HUES64 (cell line): ENCODE data around the gene LSP1.

Experiments
- H3K27ac ChIP-seq: 2 replicates; pipeline ENCODE4 v1.7.0; 2013; ENCODE audit warnings: low read depth, low read length, inconsistent platforms
- H3K27me3 ChIP-seq: 2 replicates; pipeline ENCODE4 v1.6.1; 2013; ENCODE audit warnings: mild to moderate bottlenecking, low read length; ENCODE audit not compliant: insufficient read depth
- H3K36me3 ChIP-seq: 2 replicates; pipeline ENCODE4 v1.6.1; 2013; ENCODE audit warnings: mild to moderate bottlenecking, low read length; ENCODE audit not compliant: insufficient read depth
- H3K4me1 ChIP-seq: 2 replicates; pipeline ENCODE4 v1.6.1; 2013; ENCODE audit warnings: mild to moderate bottlenecking, low read length, moderate library complexity; ENCODE audit not compliant: insufficient read depth
- H3K4me3 ChIP-seq: 2 replicates; pipeline ENCODE4 v1.5.1; 2013; ENCODE audit warnings: mild to moderate bottlenecking, low read length, moderate library complexity
- H3K9ac ChIP-seq: 2 replicates; pipeline ENCODE4 v1.6.1; 2013; ENCODE audit warnings: mild to moderate bottlenecking, low read depth, low read length
- H3K9me3 ChIP-seq: 2 replicates; pipeline ENCODE4 v1.6.1; 2013; ENCODE audit warnings: low read depth, low read length; ENCODE audit not compliant: insufficient read depth
- WGBS: fragments of 150-250, 120-280 bp; methylation state at CpG from one replicate; pipeline ENCODE4 v1.1.7; 2013; ENCODE audit warnings: missing lambda C conversion rate; 5-methylcytosine and 5-hydroxymethylcytosine counted together

The LSP1 gene

DNA sequence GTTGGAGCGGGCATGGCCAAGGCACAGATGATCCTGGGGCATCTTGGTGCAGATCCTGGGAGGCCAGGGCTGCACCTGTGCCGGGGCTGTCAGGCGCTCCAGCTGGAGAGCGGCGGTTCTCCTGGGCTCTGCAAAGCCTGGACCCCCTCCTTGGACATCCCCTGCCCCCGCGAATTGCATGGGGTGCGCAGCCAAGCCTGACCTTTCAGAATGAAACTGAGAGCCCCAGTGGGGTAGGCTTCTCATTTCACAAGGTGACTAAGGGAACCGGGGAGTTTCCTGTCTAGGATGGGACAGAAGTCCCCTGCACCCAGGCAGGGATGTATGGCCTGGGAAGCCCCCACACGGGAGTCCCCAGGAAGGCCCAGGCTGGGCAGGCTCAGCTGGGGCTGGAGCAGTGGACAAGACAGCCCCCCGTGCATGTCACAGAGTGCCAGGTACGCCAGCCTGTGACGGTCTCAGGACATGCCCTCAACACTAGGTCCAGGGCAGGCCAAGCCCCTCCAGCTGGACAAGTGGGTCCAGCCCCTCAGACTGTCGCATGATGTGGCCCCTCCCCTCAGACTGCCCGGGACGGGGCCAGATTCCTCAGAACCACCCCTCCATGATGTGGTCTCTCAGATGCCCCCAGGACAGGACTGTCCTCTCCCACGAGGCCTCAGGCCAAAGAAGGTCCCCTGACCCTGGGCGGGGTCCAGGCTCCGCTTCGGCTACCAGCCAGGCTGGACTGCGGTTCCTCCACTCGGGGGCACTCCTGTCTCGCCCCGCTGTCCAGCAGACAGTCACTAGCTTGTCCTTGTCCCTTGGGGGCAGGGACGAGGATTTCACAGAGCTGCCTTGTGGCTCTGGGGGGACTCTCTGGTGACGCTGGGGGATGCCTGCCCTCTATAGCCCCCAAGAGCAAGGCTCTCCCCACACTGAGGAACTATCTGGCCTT lies 2.3 kb downstream of the LSP1 start:
- Histone ChIP-seq H3K27me3 (no peaks in the 10 kb centered on the region), H3K9me3 (no peaks in the 10 kb centered on the region), H3K4me3 (no peak overlapping the region), H3K4me1 (no peaks in the 10 kb centered on the region), H3K9ac (no peak overlapping the region), H3K36me3 (no peaks in the 10 kb centered on the region), H3K27ac (no peak overlapping the region)
- 87% methylated on average over 26 of the region's 26 CpGs for WGBS

DNA sequence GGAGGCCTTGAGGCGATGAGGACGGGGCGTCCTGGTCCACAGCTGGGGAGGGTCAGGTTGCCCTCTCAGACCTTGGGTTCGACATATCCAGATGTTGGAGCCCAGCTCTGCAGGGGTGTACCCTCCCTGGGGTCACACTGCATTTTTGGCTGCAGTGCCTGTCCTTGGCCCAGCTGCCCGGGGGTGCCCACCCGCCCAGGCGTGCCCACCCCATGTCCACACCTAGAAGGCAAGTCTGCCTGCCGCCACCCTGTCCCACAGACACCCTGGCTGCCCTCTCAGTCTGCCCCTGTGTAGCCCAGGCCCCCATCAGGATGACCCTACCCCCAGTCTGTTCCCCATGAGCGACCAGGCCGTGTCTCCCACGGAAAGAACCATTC lies 3.0 kb downstream of the LSP1 start:
- Histone ChIP-seq H3K9ac (no peak overlapping the region), H3K9me3 (no peaks in the 10 kb centered on the region), H3K27ac (no peak overlapping the region), H3K4me1 (no peaks in the 10 kb centered on the region), H3K27me3 (no peaks in the 10 kb centered on the region), H3K4me3 (no peak overlapping the region), H3K36me3 (no peaks in the 10 kb centered on the region)
- 95% methylated on average over 11 of the region's 11 CpGs for WGBS

DNA sequence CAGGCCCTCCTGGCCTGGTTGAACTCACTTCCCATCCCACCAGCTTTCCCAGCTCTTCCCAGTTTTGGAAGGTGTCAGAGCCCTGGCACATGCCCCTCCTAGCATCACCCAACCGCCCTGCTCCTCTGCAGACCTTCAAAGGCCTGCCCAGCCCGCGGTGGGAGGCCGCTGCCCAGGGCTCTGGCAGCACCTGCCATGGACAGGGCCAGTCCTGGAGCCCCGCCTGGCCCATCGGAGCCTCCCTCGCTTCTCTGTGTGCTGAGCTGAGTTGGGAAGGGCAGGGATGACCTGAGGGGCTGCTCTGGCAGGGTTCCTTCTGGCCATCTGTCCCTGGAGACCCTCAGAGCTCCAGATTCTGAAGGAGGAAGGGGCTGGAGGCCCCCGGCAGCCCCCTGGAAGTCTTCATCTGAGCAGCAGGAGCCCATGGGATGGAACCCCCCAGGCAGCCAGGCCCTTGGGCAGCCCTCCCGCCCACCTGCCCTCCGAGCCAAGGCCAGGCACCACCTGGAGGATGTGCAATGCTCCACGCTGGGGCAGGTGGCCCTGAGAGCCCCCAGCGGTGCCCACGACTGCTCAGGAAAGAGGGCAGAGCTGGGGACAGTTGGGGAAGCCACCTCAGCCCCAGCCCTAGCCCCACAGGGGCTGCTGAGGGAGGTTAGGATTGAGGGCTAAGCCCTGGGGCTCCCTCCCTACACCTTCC lies 3.6 kb downstream of the LSP1 start:
- WGBS, result 92% methylated on average over 13 of the region's 13 CpGs
- H3K4me3 ChIP-seq, result no peak overlapping the region
- no peaks in the 10 kb centered on the region for H3K4me1 ChIP-seq
- H3K27ac ChIP-seq, result no peak overlapping the region
- H3K9ac ChIP-seq, result no peak overlapping the region
- no peaks in the 10 kb centered on the region for H3K36me3 ChIP-seq
- no peaks in the 10 kb centered on the region for H3K27me3 ChIP-seq
- H3K9me3 ChIP-seq, result no peaks in the 10 kb centered on the region

DNA sequence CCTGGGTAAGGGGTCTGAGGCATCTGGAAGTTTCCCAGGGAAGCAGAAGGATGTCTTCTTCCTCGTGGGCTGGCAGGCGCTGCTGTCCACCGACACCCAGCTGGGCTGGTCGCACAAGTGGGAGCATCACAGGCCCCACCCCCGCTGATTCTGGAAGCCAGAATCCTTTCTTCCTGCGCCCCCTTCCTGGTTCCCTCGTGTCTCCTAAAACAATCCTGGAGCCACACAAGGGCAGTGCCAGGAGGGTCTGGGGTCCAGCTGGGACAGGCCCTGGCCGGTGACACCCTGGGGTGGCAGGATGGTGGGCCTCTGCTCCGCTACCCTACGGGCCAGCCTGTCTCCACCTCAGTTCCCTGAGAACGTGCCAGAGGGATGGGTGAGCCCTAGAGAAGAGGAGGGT lies 4.2 kb downstream of the LSP1 start:
- Histone ChIP-seq H3K27ac (no peak overlapping the region), H3K4me3 (no peak overlapping the region), H3K36me3 (no peaks in the 10 kb centered on the region), H3K4me1 (no peaks in the 10 kb centered on the region), H3K9ac (no peak overlapping the region), H3K27me3 (no peaks in the 10 kb centered on the region), H3K9me3 (no peaks in the 10 kb centered on the region)
- WGBS, result 90% methylated on average over 11 of the region's 11 CpGs

DNA sequence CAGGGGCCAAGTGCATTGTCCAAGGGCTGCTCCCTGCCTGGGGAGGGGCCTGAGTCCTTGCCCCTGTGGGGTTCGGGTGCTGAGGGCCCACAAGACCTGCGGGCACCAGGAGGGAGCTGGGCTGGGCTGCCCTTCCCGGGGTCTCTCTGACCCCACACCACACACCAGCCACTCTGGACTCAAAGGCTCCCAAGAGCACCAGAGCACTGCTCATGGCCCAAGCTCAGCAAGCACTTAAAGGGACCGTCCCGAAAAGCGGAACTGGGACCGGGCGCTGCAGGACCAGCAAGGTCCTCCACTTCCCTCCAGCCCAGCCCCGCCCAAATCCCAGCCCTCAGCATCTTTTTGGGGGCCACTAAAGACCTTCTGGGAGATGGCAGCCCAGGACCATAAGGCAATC lies 5.3 kb downstream of the LSP1 start:
- no peaks in the 10 kb centered on the region for H3K36me3 ChIP-seq
- H3K4me3 ChIP-seq, result no peak overlapping the region
- H3K27ac ChIP-seq, result no peak overlapping the region
- no peak overlapping the region for H3K9ac ChIP-seq
- WGBS, result 96% methylated on average over 9 of the region's 9 CpGs
- no peaks in the 10 kb centered on the region for H3K9me3 ChIP-seq
- no peaks in the 10 kb centered on the region for H3K27me3 ChIP-seq
- H3K4me1 ChIP-seq, result no peaks in the 10 kb centered on the region

DNA sequence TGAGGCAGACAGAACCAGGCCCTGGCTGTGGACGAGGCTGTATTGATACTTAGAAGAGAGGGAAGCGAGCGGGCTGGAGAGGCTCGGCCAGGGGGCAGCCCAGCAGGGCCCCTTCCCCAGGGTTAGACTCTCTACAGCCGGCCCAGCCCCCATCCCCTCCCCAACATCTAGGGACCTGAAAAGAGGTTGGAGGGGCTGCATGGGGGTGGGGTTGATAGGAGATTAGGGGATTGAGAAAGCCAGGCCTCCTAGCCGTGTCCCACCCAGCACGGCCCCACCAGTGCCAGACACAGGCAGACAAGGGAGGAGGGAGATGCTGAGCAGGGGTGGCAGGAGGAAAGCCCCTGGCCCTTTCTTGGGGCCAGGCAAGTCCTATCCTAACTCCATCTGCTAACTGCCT lies 5.7 kb downstream of the LSP1 start:
- no peaks in the 10 kb centered on the region for H3K4me1 ChIP-seq
- H3K9ac ChIP-seq, result no peak overlapping the region
- no peaks in the 10 kb centered on the region for H3K9me3 ChIP-seq
- H3K36me3 ChIP-seq, result no peaks in the 10 kb centered on the region
- H3K4me3 ChIP-seq, result no peak overlapping the region
- WGBS, result 85% methylated on average over 3 of the region's 7 CpGs
- H3K27ac ChIP-seq, result no peak overlapping the region
- no peaks in the 10 kb centered on the region for H3K27me3 ChIP-seq

DNA sequence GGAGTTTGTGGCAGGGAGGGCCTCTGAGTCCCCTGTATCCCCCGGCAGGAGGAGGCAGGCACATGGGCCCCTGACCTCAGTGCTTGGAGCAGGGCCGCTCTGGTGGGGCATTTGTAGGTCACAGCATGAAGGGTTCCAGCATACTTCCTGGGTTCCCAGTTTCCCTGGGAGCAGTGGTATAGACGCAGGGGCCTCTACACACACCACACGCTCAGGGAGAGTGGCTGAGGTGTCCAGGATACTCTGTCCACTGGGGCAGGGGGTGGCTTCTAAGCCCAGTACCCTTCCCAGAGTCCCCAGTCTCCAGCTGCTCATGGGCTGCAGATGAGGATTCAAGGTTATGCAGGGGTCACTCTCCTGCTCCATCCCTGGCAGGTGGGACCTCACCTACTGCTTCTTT lies 6.1 kb downstream of the LSP1 start:
- Histone ChIP-seq H3K4me3 (no peak overlapping the region), H3K36me3 (no peaks in the 10 kb centered on the region), H3K9me3 (no peaks in the 10 kb centered on the region), H3K27me3 (no peaks in the 10 kb centered on the region), H3K9ac (no peak overlapping the region), H3K4me1 (no peaks in the 10 kb centered on the region), H3K27ac (no peak overlapping the region)
- whole genome bisulfite sequencing, result 84% methylated on average over 4 of the region's 4 CpGs

DNA sequence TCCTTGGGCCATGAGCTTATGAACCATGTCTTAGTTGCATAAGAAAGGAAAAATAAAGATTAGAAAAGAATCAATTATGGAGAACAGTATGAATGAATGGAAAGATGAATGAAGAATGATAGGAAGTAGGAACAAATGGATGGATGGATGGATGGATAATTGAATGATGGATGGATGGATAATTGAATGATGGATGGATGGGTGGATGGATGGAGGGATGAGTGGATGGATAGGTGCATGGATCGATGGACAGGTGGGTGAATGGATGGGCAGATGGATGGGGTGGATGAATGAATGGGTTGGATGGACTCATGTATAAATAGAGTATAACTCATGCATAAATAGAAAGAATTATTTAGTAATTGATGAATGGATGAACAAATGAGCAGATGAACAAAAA lies 7.2 kb downstream of the LSP1 start:
- Histone ChIP-seq H3K36me3 (no peaks in the 10 kb centered on the region), H3K4me3 (no peak overlapping the region), H3K9me3 (no peaks in the 10 kb centered on the region), H3K9ac (no peak overlapping the region), H3K4me1 (no peaks in the 10 kb centered on the region), H3K27ac (no peak overlapping the region), H3K27me3 (no peaks in the 10 kb centered on the region; the same call in 1 of the 2 replicates)
- 84% methylated on average over 1 of the region's 1 CpG for WGBS

DNA sequence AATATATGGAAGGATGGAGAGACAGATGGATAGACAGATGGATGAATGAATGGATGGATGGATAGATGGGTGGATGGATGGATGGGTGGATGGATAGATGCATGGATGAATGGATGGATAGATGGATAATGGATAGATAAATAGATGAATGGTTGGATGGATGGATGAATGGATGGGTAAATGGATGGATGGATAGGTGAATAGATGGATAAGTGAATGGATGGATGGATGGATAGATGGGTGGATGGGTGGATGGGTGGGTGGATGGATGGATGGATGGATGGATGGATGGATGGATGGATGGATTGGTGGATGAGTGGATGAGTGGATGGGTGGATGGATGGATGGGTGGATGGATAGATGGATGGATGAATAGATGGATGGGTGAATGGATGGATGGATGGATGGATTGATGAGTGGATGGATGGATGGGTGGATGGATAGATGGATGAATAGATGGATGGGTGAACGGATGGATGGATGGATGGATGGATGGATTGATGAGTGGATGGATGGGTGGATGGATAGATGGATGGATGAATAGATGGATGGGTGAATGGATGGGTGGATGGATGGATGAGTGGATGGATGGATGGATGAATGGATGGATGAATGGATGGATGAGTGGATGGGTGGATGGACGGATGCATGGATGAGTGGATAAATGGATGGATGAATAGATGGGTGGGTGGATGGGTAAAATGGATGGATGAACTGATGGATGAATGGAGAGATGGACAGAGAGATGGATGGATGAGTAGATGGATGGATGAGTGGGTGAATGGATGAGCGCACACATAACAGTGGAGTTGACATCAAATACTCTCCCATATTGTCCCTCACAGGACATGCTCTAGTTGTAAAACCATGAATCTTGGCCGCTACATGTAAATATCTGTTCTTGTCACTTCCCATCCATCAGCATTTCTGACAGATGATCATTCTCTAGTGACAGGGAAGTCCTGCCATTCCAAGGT lies 8.8 kb downstream of the LSP1 start:
- 93% methylated on average over 4 of the region's 4 CpGs for WGBS
- Histone ChIP-seq H3K9ac (no peak overlapping the region), H3K4me1 (no peaks in the 10 kb centered on the region), H3K9me3 (no peaks in the 10 kb centered on the region), H3K4me3 (no peak overlapping the region), H3K27ac (no peak overlapping the region), H3K36me3 (no peaks in the 10 kb centered on the region), H3K27me3 (no peaks in the 10 kb centered on the region; the same call in 1 of the 2 replicates)

DNA sequence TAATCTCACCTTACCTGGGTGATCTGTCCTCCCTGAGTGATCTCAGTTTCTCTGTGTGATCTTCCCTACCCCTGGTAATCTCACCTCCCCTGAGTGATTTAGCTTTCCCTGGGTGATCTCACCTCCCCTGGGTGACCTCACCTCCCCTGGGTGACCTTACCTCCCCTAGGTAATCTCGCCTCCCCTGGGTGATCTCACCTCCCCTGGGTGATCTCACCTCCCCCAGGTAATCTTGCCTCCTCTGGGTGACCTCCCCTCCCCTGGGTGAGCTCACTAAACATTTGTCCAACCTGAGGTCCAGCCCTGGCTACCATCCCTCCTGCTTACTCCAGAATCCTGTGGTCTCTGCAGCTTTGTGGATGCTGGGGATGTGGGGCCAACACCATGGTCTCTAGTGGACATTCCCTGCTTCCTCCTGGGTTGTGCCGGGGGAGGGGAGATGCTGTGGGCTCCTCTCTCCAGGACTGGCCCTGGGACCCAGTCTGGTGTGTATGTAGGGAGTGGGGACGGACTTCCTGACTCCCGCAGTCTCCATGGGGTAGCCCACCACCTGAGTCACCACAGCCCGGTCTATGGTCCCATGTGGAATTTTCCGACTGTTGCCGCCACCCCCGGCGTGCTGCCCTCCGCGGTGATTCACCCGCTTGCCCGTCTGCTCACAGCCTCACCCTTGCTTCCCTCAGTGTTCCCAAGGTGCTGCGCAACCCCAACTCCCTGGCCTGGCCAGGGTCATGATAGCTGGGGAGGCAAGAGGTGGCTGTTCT lies 9.9 kb downstream of the LSP1 start:
- 77% methylated on average over 14 of the region's 14 CpGs for WGBS
- Histone ChIP-seq H3K4me1 (no peaks in the 10 kb centered on the region), H3K36me3 (no peaks in the 10 kb centered on the region), H3K4me3 (no peak overlapping the region), H3K27ac (no peak overlapping the region), H3K9me3 (no peaks in the 10 kb centered on the region), H3K27me3 (no peaks in the 10 kb centered on the region; the same call in 1 of the 2 replicates), H3K9ac (no peak overlapping the region)
